Left renal pelvis (tissue), 4 donors: ENCODE data around the gene OR10H1. TPM values are rescaled to one million over a fixed set of nuclear protein-coding genes. Genes with fewer than 3 reads are reported as not detected.
"Not testable (repeated sequence)": the region's sequence is repeated elsewhere in the genome, so short reads cannot be mapped to it uniquely, and the experiment has no call there.

ENCODE experiments used
- DNase-seq, 4 donors: peaks; one replicate each; pipeline ENCODE4 v3.0.0-alpha.2; 2013; ENCODE audit warnings: low read depth in 4 of 4, low spot score in 3 of 4
- polyA plus RNA-seq, 4 donors: library from polyadenylated mRNA; unstranded; fragments of 120-200 nt; gene quantifications; one replicate each; pipeline ENCODE4 v1.2.1, GENCODE V29; 2013; ENCODE audit not compliant: insufficient read length in 4 of 4

The OR10H1 gene, protein sequence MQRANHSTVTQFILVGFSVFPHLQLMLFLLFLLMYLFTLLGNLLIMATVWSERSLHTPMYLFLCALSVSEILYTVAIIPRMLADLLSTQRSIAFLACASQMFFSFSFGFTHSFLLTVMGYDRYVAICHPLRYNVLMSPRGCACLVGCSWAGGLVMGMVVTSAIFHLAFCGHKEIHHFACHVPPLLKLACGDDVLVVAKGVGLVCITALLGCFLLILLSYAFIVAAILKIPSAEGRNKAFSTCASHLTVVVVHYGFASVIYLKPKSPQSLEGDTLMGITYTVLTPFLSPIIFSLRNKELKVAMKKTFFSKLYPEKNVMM
- under 1 TPM in 1 of 4 donors, not detected in 3; 0.04 TPM for polyA plus RNA-seq

DNA sequence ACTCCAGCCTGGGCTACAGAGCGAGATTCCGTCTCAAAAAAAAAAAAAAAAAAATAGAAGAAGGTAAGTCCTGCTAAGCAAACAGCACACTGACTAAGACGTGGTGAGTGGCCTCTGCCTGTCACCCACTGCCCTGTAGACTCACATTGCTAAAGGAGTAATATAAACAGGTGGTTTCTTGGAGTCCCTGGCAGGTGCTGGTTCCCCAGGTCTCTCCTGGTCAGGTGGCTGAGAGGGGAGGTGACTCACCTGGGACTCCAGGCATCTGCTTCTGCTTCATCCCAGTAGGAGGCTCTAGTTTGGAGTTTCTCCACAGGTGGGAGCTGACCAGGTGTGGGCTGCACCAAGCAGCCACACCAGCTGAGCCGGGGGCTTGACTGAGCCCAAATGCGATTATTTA, at the start of gene OR10H1:
Gene OR10H1, minus strand, starts transcription at position 359 of the 400 bp plus-strand sequence. CDS start 7,627 bp downstream, outside the sequence.
- no peak for DNase-seq

GRCh38 chr19:15864824-15865223, 49.4 kb upstream of the OR10H1 start:
- DNase-seq = no peak

DNA sequence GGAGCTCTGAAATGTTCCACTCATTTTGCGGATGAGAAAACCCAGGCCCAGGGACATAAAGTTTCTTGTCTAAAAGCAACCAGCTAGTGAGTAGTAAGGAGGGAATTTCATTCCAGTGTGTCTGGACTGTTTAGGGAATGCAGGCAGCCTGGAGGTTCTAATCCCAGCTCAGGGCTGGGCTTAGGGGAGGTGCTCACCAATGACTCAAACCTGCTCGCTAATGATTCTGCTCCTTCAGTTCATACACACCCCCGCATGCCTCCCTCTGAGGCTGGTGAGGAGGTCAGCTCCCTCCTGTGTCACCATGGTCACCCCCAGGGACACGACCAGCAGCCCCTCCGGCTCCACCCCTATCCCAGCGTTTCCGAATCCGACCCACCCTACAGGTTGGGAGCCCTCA, 47.8 kb upstream of the OR10H1 start:
- DNase-seq = no peak

DNA sequence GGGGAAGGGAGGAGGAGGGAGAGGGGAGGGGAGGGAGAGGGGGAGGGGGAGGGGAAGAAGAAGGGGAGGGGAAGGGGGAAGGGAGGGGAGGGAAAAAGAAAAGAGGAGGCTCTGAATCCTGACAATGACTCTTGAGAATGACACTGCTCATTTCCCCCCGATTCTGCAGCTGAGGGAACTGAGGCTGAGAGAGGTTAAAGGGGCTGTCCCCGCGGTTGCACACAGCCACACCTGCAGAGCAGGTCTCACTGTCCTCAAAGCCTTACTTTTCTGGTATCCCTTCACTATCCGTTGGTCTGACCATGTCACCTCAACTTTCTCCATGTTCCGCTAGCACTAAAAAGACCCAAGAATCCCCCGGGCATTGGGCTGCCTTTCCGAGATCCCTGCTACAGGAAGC, 47.0 kb upstream of the OR10H1 start:
- no peak for DNase-seq

DNA sequence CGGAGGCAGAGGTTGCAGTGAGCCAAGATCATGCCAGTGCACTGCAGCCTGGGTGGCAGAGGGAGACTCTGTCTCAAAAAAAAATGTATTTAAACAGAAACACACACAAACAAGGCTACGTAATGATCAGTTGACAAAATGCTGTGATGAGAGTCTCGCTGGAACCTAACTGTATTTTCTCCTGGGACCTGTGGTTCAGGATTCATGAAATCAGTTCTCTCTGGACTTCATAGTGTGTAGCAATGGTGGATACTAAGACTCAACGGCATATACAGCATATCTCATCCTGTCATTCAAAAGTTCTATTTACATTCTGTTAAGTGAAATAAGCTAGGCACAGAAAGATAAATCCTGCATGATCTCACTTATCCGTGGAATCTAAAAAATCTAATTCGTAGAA, 45.1 kb upstream of the OR10H1 start:
- DNase-seq = no peak

DNA sequence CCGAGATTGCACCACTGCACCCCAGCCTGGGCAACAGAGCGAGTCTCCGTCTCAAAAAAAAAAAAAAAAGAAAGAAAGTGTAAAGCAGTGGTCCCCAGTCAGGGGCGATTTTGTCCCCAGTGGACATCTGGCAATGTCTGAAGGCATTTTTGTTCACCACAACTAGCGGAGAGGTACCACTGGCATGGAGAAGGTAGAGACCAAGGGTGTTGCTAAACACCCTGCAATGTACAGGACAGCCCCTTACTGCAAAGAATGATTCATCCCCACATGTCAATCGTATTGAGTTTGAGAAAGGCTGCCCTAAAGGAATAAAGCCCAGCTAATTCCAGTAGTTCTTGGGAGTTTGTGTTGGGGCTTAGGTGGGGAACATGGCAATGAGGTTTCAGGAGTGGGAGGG, 43.7 kb upstream of the OR10H1 start:
- no peak for DNase-seq

DNA sequence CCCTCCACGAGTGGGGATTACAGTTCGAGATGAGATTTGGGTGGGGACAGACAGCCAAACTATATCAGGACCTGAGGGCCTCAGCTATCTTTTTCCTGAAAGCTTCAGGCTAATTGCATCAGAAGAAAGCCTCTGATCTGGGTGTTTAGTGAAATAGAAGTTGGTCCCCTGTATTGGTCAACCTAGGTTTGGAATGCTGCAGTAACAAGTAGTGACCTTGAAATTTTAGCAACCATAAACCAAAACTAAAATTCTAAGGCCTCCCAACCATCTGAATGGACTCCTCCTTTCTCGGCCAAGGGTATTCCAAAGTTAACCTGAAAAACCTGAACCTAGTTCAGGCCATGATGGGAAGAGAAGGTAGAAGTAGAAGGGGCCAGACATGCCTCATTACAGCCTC, 34.9 kb upstream of the OR10H1 start:
- DNase-seq = no peak

DNA sequence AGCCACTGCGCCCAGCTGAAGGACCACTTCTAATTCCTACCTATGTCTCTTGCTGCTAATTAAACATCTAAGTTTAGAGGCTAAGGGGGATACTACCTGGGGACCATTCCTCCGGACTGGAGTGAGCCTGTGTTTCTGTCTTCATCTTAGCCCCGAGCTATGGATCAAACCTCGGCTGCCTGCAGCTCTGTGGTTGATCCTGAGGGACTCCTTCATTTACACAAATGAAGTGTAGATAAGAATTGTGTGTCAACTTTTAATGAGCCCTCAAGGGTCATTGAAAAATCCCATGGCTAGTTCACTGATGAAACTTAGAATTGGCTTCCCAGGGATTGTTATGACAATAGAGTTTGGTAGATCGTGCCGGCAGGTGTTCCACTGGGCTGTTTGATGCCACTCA, 31.5 kb upstream of the OR10H1 start:
- DNase-seq = no peak

DNA sequence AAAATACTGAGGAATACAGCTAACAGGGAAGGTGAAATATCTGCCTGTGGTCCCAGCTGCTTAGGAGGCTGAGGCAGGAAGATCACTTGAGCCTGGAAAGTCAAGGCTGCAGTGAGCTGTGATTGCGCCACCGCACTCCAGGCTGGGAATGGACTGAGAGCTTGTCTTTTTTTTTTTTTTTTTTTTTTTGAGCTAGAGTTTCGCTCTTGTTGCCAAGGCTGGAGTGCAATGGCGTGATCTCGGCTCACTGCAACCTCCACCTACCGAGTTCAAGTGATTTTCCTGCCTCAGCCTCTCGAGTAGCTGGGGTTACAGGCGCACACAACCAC, 28.4 kb upstream of the OR10H1 start:
- not testable (repeated sequence) for DNase-seq

DNA sequence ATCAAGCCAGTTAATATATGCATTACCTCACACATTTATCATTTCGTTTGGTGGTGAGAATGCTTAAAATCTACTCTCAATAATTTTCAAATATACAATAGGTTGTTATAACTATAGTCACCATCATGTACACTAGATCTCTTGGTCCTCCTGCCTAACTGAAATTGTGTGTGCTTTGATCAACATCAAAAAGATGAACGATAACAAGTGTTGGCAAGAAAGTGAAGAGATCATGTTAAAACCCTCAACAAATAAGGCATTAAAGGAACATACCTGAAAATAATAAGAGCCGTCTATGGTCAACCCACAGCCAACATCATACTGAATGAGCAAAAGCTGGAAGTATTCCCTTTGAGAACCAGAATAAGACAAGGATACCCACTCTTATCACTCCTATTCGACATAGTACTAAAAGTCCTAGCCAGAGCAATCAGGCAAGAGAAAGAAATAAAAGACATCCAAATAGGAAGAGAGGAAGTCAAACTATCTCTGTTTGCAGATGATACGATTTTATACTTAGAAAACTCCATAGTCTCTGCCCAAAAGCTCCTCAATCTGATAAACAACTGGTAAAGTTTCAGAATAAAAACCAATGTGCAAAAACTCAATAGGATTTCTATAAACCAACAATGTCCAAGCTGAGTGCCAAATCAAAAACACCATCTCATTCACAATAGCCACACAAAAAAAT, 27.9 kb upstream of the OR10H1 start:
- no peak for DNase-seq

GRCh38 chr19:15841875-15842569, 26.6 kb upstream of the OR10H1 start:
- no peak for DNase-seq

DNA sequence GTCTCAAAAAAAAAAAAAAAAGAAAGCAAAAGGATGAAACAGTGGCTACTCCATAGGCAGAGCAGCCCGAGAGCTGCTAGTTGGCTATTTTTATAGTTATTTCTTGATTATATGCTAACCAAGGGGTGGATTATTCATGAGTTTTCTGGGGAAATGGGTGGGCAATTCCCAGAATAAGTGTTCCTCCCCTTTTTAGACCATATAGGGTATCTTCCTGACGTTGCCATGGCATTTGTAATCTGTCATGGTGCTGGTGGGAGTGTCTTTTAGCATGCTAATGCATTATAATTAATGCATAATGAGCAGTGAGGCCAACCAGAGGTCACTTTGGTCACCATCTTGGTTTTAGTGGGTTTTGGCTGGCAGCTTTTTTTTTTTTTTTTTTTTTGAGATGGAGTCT, 25.4 kb upstream of the OR10H1 start:
- no peak for DNase-seq

GRCh38 chr19:15839888-15840287, 24.4 kb upstream of the OR10H1 start:
- DNase-seq = not testable (repeated sequence)

GRCh38 chr19:15838351-15838750, 22.9 kb upstream of the OR10H1 start:
- DNase-seq = no peak

DNA sequence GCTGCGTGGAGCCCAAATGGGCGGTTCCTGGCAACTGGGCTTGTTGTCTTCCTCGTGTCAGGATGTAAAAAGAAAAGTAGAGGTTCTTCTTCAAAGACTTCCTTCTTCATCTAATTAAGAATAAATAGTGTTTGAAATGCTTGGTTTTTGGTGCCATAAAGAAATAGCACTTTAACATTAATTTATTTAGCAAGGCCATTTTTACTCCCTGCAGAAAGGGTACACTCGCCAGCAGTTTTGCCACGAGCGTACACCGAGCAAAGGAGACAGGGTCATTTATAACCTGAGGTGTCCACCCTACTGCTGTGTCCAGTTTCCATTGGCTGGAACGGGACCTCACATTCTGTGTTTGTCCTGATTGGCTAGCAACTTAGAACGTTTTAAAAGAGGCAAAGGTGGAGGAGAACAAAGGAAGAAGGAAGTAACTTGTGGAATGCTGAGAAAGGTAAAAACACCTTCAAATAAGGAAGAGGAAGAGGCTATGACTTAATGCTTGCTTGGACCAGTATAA, 21.8 kb upstream of the OR10H1 start:
- no peak for DNase-seq

DNA sequence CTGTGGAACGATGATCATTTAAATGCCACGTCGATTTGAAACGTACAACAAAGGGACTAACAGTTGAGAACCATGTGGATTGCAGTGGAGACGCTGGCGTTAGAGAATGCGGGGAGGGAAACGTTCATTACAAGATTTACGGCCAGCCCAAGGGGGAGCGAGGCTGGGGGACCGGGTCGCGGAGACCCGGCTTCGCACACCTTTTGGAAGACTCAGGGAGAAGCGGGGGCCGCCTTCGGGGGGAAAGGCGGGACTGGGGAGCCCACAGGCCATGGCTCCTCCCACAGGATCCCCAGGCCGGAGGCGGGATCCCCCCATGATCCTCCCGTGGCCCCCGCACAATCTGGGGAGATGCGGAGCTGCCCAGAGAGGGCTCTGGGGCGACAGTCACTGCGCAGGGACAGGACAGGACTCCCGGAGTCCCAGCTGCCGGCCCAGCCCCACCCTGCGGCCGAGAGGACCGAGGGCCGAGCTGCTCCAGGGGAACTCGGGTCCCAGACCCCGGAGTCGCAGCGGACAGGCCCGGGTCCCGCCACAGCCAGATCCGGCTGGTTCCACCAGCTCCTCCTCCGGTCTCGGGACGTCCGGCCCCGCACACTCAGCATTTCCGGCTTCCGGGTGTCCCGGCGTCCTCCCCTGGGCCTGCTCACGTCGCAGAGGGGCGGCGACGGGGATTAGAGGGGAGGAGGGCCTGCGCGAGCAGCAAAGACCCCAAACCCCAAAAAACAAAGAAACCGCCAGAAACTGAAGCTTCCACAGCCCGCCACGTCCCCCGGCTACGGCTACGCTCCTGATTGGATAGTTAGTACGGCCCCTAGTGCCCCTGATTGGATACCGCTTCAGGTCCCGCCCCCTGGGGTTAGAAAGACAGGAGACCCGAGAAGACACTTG, 21.1 kb upstream of the OR10H1 start:
- DNase-seq = peak; percentile 94 to 95 (median 95)

DNA sequence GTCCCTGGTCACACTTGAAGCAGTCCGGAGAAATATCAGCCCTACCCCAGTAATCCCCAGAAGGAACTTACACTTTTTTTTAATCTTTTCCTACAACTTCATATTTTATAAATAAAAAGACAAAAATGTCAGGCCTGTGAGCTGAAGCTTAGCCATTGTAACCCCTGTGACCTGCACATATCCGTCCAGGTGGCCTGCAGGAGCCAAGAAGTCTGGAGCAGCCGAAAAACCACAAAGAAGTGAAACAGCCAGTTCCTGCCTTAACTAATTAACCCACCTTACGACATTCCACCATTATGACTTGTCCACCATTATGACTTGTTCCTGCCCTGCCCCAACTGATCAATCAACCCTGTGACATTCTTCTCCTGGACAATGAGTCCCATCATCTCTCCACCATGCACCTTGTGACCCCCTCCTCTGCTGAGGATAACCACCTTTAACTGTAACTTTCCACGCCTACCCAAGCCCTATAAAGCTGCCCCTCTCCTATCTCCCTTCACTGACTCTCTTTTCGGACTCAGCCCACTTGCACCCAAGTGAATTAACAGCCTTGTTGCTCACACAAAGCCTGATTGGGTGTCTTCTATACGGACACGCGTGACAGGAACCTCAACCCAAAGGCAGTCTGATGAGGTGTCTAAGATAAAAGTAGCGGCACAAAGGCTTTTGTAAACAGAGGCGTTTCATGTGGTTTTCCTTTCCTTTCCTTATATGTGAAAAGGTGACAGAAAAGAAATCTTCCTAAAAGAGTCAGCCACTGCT, 20.3 kb upstream of the OR10H1 start:
- DNase-seq = not testable (repeated sequence)

DNA sequence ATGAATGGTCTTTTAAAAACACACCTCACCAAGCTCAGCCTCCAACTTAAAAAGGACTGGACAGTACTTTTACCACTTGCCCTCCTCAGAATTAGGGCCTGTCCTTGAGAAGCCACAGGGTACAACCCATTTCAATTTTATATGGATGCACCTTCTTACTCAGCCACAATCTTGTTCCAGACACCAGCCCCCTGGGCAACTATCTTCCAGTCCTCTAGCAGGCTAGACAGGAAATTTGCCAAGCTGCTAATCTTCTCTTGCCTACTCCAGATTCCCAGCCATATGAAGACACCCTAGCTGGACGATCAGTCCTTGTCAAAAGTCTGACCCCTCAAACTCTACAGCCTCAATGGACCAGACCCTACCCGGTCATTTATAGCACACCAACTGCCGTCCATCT, 18.8 kb upstream of the OR10H1 start:
- not testable (repeated sequence) for DNase-seq

DNA sequence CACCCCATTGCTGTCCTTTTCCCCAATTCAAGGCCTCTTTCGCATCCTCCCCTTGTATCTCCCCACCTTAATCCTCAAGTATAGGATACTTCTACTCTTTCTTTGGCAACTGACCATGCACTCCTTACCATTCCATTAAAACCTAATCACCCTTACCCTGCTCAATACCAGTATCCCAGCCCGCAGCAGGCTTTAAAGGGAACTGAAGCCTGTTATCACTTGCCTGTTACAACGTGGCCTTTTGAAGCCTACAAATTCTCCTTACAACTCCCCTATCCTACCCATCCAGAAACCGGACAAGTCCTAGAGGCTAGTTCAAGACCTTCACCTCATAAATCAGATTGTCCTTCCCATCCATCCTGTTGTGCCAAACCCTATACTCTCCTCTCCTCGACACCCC, 16.2 kb upstream of the OR10H1 start:
- no peak for DNase-seq

DNA sequence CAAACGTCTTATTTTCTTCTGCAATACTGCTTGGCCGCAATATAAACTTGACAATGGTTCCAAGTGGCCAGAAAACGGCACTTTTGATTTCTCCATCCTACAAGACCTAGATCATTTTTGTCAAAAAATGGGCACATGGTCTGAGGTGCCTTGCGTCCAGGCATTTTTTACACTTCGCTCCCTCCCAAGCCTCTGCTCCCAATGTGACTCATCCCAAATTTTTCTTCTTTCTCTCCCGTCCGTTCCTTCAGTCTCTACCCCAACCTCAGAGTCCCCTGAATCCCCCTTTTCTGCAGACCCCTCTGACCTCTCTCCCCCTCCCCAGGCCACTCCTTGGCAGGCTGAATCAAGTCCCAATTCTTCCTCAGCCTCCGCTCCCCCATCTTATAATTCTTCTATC, 14.3 kb upstream of the OR10H1 start:
- DNase-seq = no peak
